ENCODE results near the gene SH3RF3. TPM values are rescaled to one million over a fixed set of nuclear protein-coding genes. Genes with fewer than 3 reads are reported as not detected.

Gene SH3RF3
- total and polyA plus RNA-seq, 2 of the 13 experiments (the other 11 are each of a cell fraction or from before 2014, with no cell fraction given): 0.04 TPM; not detected in 1

DNA sequence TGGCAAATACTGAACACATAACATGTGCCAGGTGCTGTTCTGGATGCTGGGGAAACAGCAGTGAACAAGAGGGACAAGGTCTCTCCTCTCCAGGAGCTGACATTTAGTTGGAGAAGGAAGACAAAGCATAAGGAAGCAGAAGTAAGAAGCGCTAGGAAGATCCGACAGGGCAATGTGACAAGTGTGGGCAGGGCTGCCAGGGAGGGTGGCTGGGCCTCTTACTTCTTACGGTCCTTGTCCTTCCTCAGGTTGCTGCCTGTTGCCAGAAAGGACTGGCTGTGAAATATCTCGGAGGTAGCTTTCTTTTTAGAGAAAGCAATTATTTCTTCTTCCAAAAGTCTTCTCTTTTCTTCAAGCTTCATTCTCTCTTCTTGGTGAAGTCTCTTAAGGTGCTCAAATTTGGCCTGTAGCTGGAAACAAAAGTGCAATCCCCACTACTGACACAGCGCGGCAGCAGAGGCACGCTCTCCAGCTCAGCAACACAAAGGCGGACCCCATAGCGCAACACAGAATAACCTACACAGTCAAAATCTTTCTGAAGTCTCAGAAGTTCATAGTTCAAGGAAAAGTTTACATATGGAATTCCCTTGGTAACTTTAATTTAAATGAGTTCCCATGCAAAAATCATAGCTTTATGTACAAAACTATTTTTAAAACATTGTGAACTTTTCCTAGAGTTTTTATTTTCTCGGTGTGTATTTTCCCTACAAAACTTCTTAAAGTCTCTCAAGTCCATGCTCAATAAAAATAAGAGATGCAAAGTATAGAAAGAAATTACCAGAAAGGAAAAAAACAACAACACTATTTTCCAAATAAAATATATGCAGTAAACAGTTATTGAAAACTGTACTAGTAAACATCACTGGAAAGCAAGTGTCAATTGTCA lies 417.1 kb downstream of the SH3RF3 start (continued):
- TF ChIP-seq IRF2 (CRISPR knock-in tag; IDR thresholded peaks at IDR 0.05) (peak; percentile 67; the same call in 1 of the 2 replicates), CBX5 (CRISPR knock-in tag; IDR thresholded peaks at IDR 0.05; ENCODE audit: borderline replicate concordance) (peak; percentile 60; the same call in 1 of the 2 replicates), FOXA1 (IDR thresholded peaks at IDR 0.05) (no peak), FOXA1 (CRISPR knock-in tag; IDR thresholded peaks at IDR 0.05) (no peak), JUND (CRISPR knock-in tag; IDR thresholded peaks at IDR 0.05) (no peak), ZNF124 (CRISPR knock-in tag; IDR thresholded peaks at IDR 0.05) (peak; percentile 74; the same call in 1 of the 2 replicates)
- TF ChIP-seq, protein P1, sequence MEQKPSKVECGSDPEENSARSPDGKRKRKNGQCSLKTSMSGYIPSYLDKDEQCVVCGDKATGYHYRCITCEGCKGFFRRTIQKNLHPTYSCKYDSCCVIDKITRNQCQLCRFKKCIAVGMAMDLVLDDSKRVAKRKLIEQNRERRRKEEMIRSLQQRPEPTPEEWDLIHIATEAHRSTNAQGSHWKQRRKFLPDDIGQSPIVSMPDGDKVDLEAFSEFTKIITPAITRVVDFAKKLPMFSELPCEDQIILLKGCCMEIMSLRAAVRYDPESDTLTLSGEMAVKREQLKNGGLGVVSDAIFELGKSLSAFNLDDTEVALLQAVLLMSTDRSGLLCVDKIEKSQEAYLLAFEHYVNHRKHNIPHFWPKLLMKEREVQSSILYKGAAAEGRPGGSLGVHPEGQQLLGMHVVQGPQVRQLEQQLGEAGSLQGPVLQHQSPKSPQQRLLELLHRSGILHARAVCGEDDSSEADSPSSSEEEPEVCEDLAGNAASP (CRISPR knock-in tag; IDR thresholded peaks at IDR 0.05; ENCODE audit: borderline replicate concordance): 0 out of 2 replicates have a peak, but pooled peaks have one; percentile 37
- TF ChIP-seq, protein P2, sequence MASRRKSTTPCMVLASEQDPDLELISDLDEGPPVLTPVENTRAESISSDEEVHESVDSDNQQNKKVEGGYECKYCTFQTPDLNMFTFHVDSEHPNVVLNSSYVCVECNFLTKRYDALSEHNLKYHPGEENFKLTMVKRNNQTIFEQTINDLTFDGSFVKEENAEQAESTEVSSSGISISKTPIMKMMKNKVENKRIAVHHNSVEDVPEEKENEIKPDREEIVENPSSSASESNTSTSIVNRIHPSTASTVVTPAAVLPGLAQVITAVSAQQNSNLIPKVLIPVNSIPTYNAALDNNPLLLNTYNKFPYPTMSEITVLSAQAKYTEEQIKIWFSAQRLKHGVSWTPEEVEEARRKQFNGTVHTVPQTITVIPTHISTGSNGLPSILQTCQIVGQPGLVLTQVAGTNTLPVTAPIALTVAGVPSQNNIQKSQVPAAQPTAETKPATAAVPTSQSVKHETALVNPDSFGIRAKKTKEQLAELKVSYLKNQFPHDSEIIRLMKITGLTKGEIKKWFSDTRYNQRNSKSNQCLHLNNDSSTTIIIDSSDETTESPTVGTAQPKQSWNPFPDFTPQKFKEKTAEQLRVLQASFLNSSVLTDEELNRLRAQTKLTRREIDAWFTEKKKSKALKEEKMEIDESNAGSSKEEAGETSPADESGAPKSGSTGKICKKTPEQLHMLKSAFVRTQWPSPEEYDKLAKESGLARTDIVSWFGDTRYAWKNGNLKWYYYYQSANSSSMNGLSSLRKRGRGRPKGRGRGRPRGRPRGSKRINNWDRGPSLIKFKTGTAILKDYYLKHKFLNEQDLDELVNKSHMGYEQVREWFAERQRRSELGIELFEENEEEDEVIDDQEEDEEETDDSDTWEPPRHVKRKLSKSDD (CRISPR knock-in tag; IDR thresholded peaks at IDR 0.05; ENCODE audit: low read depth): no peak
- TF ChIP-seq, protein P3, sequence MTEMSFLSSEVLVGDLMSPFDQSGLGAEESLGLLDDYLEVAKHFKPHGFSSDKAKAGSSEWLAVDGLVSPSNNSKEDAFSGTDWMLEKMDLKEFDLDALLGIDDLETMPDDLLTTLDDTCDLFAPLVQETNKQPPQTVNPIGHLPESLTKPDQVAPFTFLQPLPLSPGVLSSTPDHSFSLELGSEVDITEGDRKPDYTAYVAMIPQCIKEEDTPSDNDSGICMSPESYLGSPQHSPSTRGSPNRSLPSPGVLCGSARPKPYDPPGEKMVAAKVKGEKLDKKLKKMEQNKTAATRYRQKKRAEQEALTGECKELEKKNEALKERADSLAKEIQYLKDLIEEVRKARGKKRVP (CRISPR knock-in tag; IDR thresholded peaks at IDR 0.05): no peak
- TF ChIP-seq, protein P4, sequence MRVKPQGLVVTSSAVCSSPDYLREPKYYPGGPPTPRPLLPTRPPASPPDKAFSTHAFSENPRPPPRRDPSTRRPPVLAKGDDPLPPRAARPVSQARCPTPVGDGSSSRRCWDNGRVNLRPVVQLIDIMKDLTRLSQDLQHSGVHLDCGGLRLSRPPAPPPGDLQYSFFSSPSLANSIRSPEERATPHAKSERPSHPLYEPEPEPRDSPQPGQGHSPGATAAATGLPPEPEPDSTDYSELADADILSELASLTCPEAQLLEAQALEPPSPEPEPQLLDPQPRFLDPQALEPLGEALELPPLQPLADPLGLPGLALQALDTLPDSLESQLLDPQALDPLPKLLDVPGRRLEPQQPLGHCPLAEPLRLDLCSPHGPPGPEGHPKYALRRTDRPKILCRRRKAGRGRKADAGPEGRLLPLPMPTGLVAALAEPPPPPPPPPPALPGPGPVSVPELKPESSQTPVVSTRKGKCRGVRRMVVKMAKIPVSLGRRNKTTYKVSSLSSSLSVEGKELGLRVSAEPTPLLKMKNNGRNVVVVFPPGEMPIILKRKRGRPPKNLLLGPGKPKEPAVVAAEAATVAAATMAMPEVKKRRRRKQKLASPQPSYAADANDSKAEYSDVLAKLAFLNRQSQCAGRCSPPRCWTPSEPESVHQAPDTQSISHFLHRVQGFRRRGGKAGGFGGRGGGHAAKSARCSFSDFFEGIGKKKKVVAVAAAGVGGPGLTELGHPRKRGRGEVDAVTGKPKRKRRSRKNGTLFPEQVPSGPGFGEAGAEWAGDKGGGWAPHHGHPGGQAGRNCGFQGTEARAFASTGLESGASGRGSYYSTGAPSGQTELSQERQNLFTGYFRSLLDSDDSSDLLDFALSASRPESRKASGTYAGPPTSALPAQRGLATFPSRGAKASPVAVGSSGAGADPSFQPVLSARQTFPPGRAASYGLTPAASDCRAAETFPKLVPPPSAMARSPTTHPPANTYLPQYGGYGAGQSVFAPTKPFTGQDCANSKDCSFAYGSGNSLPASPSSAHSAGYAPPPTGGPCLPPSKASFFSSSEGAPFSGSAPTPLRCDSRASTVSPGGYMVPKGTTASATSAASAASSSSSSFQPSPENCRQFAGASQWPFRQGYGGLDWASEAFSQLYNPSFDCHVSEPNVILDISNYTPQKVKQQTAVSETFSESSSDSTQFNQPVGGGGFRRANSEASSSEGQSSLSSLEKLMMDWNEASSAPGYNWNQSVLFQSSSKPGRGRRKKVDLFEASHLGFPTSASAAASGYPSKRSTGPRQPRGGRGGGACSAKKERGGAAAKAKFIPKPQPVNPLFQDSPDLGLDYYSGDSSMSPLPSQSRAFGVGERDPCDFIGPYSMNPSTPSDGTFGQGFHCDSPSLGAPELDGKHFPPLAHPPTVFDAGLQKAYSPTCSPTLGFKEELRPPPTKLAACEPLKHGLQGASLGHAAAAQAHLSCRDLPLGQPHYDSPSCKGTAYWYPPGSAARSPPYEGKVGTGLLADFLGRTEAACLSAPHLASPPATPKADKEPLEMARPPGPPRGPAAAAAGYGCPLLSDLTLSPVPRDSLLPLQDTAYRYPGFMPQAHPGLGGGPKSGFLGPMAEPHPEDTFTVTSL (CRISPR knock-in tag; IDR thresholded peaks at IDR 0.05; ENCODE audit: borderline replicate concordance): no peak
- TF ChIP-seq, protein P5, sequence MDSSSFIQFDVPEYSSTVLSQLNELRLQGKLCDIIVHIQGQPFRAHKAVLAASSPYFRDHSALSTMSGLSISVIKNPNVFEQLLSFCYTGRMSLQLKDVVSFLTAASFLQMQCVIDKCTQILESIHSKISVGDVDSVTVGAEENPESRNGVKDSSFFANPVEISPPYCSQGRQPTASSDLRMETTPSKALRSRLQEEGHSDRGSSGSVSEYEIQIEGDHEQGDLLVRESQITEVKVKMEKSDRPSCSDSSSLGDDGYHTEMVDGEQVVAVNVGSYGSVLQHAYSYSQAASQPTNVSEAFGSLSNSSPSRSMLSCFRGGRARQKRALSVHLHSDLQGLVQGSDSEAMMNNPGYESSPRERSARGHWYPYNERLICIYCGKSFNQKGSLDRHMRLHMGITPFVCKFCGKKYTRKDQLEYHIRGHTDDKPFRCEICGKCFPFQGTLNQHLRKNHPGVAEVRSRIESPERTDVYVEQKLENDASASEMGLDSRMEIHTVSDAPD (CRISPR knock-in tag; IDR thresholded peaks at IDR 0.05): no peak
- TF ChIP-seq, protein P6, sequence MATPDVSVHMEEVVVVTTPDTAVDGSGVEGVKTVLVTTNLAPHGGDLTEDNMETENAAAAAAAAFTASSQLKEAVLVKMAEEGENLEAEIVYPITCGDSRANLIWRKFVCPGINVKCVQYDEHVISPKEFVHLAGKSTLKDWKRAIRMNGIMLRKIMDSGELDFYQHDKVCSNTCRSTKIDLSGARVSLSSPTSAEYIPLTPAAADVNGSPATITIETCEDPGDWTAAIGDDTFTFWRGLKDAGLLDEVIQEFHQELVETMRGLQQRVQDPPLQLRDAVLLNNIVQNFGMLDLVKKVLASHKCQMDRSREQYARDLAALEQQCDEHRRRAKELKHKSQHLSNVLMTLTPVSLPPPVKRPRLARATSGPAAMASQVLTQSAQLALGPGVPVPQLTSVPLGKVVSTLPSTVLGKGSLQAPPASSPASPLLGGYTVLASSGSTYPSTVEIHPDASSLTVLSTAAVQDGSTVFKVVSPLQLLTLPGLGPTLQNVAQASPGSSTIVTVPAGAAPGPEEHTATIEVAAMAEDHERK (CRISPR knock-in tag; IDR thresholded peaks at IDR 0.05; ENCODE audit: low read depth): no peak
